Left lung (tissue), 10 donors: ENCODE measurements around the gene OR6A2. TPM values are rescaled to one million over a fixed set of nuclear protein-coding genes. Genes with fewer than 3 reads are reported as not detected.

ENCODE experiments used
- ATAC-seq: fragments of 200-7000 bp; cut with Tn5 transposase; one replicate; pipeline ENCODE4 v1.9.1; 2020; ENCODE audit warnings: moderate library complexity
- DNase-seq, 4 donors: peaks; one replicate each; pipeline ENCODE4 v3.0.0-alpha.2; 2013 to 2020
- H3K27ac ChIP-seq, 2 donors: fragments of 200-600 bp; sonication (generic) in 1 of 2; one replicate each; pipeline versions ENCODE4 v1.5.0 to v1.8.0; 2020 to 2021
- H3K27me3 ChIP-seq, 2 donors: fragments of 200-600 bp; sonication (generic) in 1 of 2; one replicate each; pipeline versions ENCODE4 v1.5.0 to v1.8.0; 2020 to 2021
- H3K36me3 ChIP-seq, 2 donors: fragments of 200-600 bp; sonication (generic) in 1 of 2; one replicate each; pipeline versions ENCODE4 v1.5.0 to v1.8.0; 2020 to 2021
- H3K4me1 ChIP-seq, 2 donors: fragments of 200-600 bp; one replicate each; pipeline ENCODE4 v1.8.0; 2021
- H3K4me3 ChIP-seq, 2 donors: fragments of 200-600 bp; sonication (generic) in 1 of 2; one replicate each; pipeline versions ENCODE4 v1.5.0 to v1.8.0; 2020 to 2021; ENCODE audit warnings: mild to moderate bottlenecking in 1 of 2
- H3K9me3 ChIP-seq, 2 donors: fragments of 200-600 bp; sonication (generic) in 1 of 2; one replicate each; pipeline versions ENCODE4 v1.5.0 to v1.8.0; 2020 to 2021
- CTCF ChIP-seq, 2 donors: fragments of 200-600 bp; sonication (generic) in 1 of 2; IDR thresholded peaks; one replicate each; pipeline versions ENCODE4 v1.5.0 to v1.8.0; 2021; ENCODE audit warnings: antibody characterized with exemption in 2 of 2
- intact Hi-C, 2 donors: fragments of 100-400 bp; cut with DNase I; formaldehyde crosslinking; loops; one replicate each; pipeline versions ENCODE4 v1.11.2 to v1.14.2; 2022
- polyA plus RNA-seq, 6 donors: library from polyadenylated mRNA; unstranded; fragments of 120-200 nt; gene quantifications; one replicate each; pipeline ENCODE4 v1.2.1, GENCODE V29; 2013; ENCODE audit not compliant: insufficient read length in 6 of 6
- total RNA-seq, 2 donors: library from RNA; stranded (reverse); fragmentation: NEBNext Ultra II Directional; extraction: Animal tissue kit (Norgen Biotek cat#: 25700); gene quantifications; one replicate each; pipeline ENCODE4 v1.2.1, GENCODE V29; 2021
- donor health status: DM: no; HTN: yes; CAD: no.
- donor health status: DM: no; HTN: no; CAD: no.

Gene OR6A2
- total and polyA plus RNA-seq, 8 donors, result 0.15 to 0.18 TPM; not detected in 6

DNA sequence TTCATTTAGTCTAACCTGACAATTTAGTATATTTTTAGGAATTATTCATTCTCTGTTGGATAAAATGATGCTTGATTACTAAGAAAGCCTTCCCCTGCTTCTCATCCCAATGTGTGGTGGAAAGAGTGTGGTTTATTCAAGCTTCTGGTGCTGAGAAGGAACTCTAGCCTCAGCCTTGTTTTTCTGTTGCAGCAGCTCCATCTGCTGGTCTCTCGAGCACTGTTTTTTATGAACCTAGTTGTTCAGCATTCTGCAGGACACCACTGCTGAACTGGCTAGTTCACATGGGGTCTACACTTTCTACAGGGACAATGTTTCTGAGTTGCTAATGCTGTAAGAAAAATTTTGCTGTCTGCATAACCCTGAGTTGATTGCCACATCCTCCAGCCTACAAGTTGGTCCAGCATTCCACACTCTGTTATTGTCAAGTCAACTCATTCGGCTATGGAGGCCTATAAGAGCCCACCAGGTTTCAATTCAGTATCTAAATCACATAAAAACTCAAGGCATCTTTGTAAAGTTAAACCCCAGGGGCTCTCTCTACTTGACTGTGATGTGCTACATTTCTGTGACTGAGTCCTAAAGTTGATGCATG, 42.0 kb downstream of the OR6A2 start:
- intact Hi-C loops, result loop anchor here in 1 of 2 donors (10.0 kb wide), 1 partner anchor 53 kb away; no protein-coding TSS in a partner anchor
- Histone ChIP-seq H3K9me3 (no peaks in the 10 kb centered on the region), H3K4me1 (no peaks in the 10 kb centered on the region), H3K4me3 (no peak overlapping the region), H3K27me3 (no peaks in the 10 kb centered on the region), H3K27ac (no peak overlapping the region), H3K36me3 (no peaks in the 10 kb centered on the region)
- peak; percentile 43 for TF ChIP-seq CTCF (IDR thresholded peaks at IDR 0.05)
- ATAC-seq (peak; percentile 87), DNase-seq (peak in 3 of 4 donors; percentile 32 to 68 (median 35))

GRCh38 chr11:6755953-6756347, 43.5 kb downstream of the OR6A2 start:
- DNase-seq (no peak), ATAC-seq (no peak)
- intact Hi-C loops, result loop anchor here in 1 of 2 donors (10.0 kb wide), 1 partner anchor 51 kb away; no protein-coding TSS in a partner anchor
- no peak overlapping the region for H3K4me3 ChIP-seq
- H3K27me3 ChIP-seq, result no peaks in the 10 kb centered on the region
- no peaks in the 10 kb centered on the region for H3K9me3 ChIP-seq
- no peak overlapping the region for H3K27ac ChIP-seq
- H3K4me1 ChIP-seq, result no peaks in the 10 kb centered on the region
- no peaks in the 10 kb centered on the region for H3K36me3 ChIP-seq
- no peak for TF ChIP-seq CTCF (IDR thresholded peaks at IDR 0.05)

DNA sequence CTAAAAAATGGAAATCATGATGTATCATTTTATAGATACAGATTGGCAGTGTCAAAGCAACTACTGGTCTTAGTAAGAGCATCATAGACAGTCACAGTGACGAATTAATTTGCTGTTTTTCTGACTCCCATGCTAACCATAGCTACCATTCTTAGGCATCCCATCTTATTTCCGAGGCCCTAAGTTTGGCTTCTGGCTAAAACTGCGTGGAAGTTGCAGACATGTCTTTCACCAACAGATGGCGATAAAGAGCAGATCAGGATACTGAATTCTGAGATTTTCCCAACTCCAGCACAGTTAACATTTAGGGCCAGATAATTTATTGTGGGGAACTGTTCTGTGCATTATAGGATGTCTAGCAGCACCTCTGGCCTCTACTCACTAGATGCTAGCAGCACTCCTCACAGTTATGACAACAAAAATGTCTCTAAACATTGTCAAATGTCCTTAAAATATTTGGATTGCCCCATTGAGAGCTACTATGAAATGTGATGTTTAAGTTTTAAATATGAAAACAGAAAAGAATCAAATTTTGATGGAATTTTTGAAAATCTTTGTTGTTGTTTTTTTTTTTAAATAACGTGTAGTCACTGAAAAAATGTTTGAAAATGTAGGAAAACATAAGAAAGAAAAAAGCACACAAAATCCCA, 44.1 kb downstream of the OR6A2 start:
- peak; percentile 76 for ATAC-seq
- Histone ChIP-seq H3K27ac (no peak overlapping the region), H3K4me3 (no peak overlapping the region), H3K9me3 (no peaks in the 10 kb centered on the region), H3K36me3 (no peaks in the 10 kb centered on the region), H3K27me3 (no peaks in the 10 kb centered on the region), H3K4me1 (no peaks in the 10 kb centered on the region)
- intact Hi-C loops, result loop anchor here in 1 of 2 donors (10.0 kb wide), 1 partner anchor 51 kb away; no protein-coding TSS in a partner anchor
- DNase-seq, result peak in 2 of 4 donors; percentile 20 to 44
- TF ChIP-seq CTCF (IDR thresholded peaks at IDR 0.05), result peak; percentile 88 to 89

DNA sequence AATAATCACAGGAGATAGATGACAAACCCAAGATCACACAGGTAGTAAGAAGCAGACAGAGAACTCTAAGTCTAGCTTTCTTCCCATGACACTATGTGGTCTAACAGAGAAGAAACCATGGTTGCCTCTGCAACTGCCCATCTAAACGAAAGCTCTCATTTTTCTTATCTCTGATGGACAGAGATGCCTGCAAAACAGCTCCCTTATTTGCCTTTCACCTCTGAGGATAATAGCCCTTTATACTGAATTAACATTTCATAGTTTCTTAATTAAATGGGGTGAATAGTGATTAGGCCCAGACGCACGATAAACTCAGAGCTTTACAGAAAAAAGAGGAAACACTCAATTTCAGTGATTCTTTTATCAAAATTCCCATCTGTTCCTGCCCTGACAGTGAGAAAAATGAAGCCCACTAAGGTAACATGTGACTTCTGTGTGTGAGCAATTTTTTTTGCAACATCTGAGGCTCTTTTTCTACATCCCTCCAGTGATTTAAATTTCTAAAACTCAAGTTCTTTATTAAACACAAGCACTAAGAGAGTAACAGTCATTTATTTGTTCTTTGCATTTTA, 52.3 kb downstream of the OR6A2 start:
- Histone ChIP-seq H3K27ac (peak overlapping the region in 1 of 2 donors; percentile 91), H3K9me3 (no peaks in the 10 kb centered on the region), H3K4me1 (peaks cover 0 to 24% of the 10 kb centered on the region in 2 donors), H3K27me3 (no peaks in the 10 kb centered on the region), H3K4me3 (no peak overlapping the region), H3K36me3 (no peaks in the 10 kb centered on the region)
- no peak for TF ChIP-seq CTCF (IDR thresholded peaks at IDR 0.05)
- DNase-seq (no peak), ATAC-seq (no peak)
- intact Hi-C loops, result no loop called here

GRCh38 chr11:6746626-6747025, 52.9 kb downstream of the OR6A2 start:
- H3K27me3 ChIP-seq, result no peaks in the 10 kb centered on the region
- no peak for DNase-seq
- TF ChIP-seq CTCF (IDR thresholded peaks at IDR 0.05), result no peak
- no peak for ATAC-seq
- H3K4me1 ChIP-seq, result peaks cover 0 to 24% of the 10 kb centered on the region in 2 donors
- H3K27ac ChIP-seq, result peak overlapping the region; percentile 77 to 91
- intact Hi-C loops, result no loop called here
- peak overlapping the region in 1 of 2 donors; percentile 35 for H3K4me3 ChIP-seq
- no peaks in the 10 kb centered on the region for H3K36me3 ChIP-seq
- H3K9me3 ChIP-seq, result no peaks in the 10 kb centered on the region
